Kidney glomerular epithelial cell (primary cell): Measurements from ENCODE around the gene DEFB121.
"Not testable (repeated sequence)": the region's sequence is repeated elsewhere in the genome, so short reads cannot be mapped to it uniquely, and the experiment has no call there.

ENCODE experiments used
- DNase-seq: peaks from one replicate; lab custom pipeline; 2025; lab: John Stamatoyannopoulos, UW

DEFB121 gene

GRCh38 chr20:31406115-31406514 is at the start of gene DEFB121:
Gene DEFB121 (minus strand): TSS chr20:31406215. CDS start chr20:31406152, 63 bp downstream.
- no peak for DNase-seq

- DNase-seq: no peak
Observed at GRCh38 chr20:31454361-31454760, 48.3 kb upstream of the DEFB121 start.

- DNase-seq: no peak
Observed at GRCh38 chr20:31452575-31452974, 46.6 kb upstream of the DEFB121 start.

GRCh38 chr20:31449511-31450414 is 43.7 kb upstream of the DEFB121 start:
- DNase-seq: no peak

GRCh38 chr20:31446084-31446819 is 40.2 kb upstream of the DEFB121 start:
- no peak for DNase-seq

GRCh38 chr20:31440012-31440659 is 34.1 kb upstream of the DEFB121 start, which contains the start of gene DEFB123:
Gene DEFB123 (plus strand): TSS chr20:31440632. CDS start chr20:31440699, 67 bp downstream.
- no peak for DNase-seq

- no peak for DNase-seq
Observed at GRCh38 chr20:31430568-31431115, 24.6 kb upstream of the DEFB121 start.

- DNase-seq: not testable (repeated sequence)
Observed at GRCh38 chr20:31427576-31427975, 21.6 kb upstream of the DEFB121 start.

GRCh38 chr20:31426891-31427551 is 21.0 kb upstream of the DEFB121 start:
- not testable (repeated sequence) for DNase-seq

GRCh38 chr20:31425797-31426196 is 19.8 kb upstream of the DEFB121 start:
- no peak for DNase-seq

- no peak for DNase-seq
Observed at GRCh38 chr20:31418307-31418706, 12.3 kb upstream of the DEFB121 start.

- no peak for DNase-seq
Observed at GRCh38 chr20:31415653-31416052, 9.6 kb upstream of the DEFB121 start.

GRCh38 chr20:31414381-31414780 is 8.4 kb upstream of the DEFB121 start:
- DNase-seq: no peak

- no peak for DNase-seq
Observed at GRCh38 chr20:31410011-31410410, 4.0 kb upstream of the DEFB121 start.

- DNase-seq: no peak
Observed at GRCh38 chr20:31403886-31404285, 2.1 kb downstream of the DEFB121 start.

- no peak for DNase-seq
Observed at GRCh38 chr20:31394900-31395299, 11.1 kb downstream of the DEFB121 start.

- no peak for DNase-seq
Observed at GRCh38 chr20:31392836-31393235, 13.2 kb downstream of the DEFB121 start.

- DNase-seq: no peak
Observed at GRCh38 chr20:31390490-31390889, 15.5 kb downstream of the DEFB121 start, which contains the start of gene DEFB119. Gene DEFB119 (minus strand): TSS chr20:31390590. CDS start chr20:31390483, 107 bp downstream.

- no peak for DNase-seq
Observed at GRCh38 chr20:31374346-31374745, 31.7 kb downstream of the DEFB121 start.

GRCh38 chr20:31368301-31368700 is 37.7 kb downstream of the DEFB121 start, which contains the start of gene DEFB118:
Gene DEFB118 (plus strand): TSS chr20:31368601. CDS start chr20:31368651, 50 bp downstream.
- DNase-seq: no peak

GRCh38 chr20:31364272-31364671 is 41.7 kb downstream of the DEFB121 start:
- not testable (repeated sequence) for DNase-seq
